Panc1 (cell line): ENCODE results near the gene SCLT1. TPM values are rescaled to one million over a fixed set of nuclear protein-coding genes. Genes with fewer than 3 reads are reported as not detected.

Experiments used
- ATAC-seq: fragments of 200-7000 bp; cut with Tn5 transposase; 2 replicates; pipeline ENCODE4 v1.9.1; 2020; ENCODE audit warnings: mild to moderate bottlenecking, moderate library complexity
- BruUV-seq: library from RNA; stranded (reverse); fragments of 400-500 nt; replicated peaks from 2 replicates; lab custom pipeline; 2021; lab: Mats Ljungman, UMichigan
- CTCF ChIA-PET: fragments of 300-600 bp; sonication (Branson Sonifier 250); formaldehyde crosslinking; loops from one replicate; lab custom pipeline; 2022; ENCODE audit warnings: antibody characterized with exemption; lab: Charles Lee
- POLR2A ChIA-PET: fragments of 300-600 bp; sonication (Branson Sonifier 250); formaldehyde crosslinking; loops from one replicate; lab custom pipeline; 2022; ENCODE audit warnings: antibody characterized with exemption; lab: Charles Lee
- DNase-seq: peaks from one replicate; pipeline ENCODE4 v3.0.0-alpha.2; 2010; ENCODE audit warnings: low read depth, low spot score
- H3K27ac ChIP-seq: 2 replicates; pipeline ENCODE4 v1.5.1; 2011; ENCODE audit warnings: mild to moderate bottlenecking, low read length, inconsistent platforms
- H3K27me3 ChIP-seq: fragments of 200-500 bp; sonication (Bioruptor generic); 2 replicates; pipeline ENCODE4 v1.6.0; 2014; ENCODE audit warnings: low read length, inconsistent platforms; ENCODE audit not compliant: control insufficient read depth, insufficient read depth
- H3K36me3 ChIP-seq: fragments of 200-500 bp; sonication (Bioruptor generic); 2 replicates; pipeline ENCODE4 v1.5.1; 2014; ENCODE audit warnings: inconsistent platforms, mild to moderate bottlenecking, low read length, moderate library complexity; ENCODE audit not compliant: control insufficient read depth, insufficient read depth
- H3K4me1 ChIP-seq: 2 replicates; pipeline ENCODE4 v1.5.1; 2011; ENCODE audit warnings: inconsistent platforms, mild to moderate bottlenecking, low read length, moderate library complexity; ENCODE audit not compliant: control insufficient read depth, insufficient read depth
- H3K4me3 ChIP-seq, 2 experiments: 2 replicates each; pipeline ENCODE4 v1.5.1; 2011 to 2012; ENCODE audit warnings: low read depth in 2 of 2, low read length in 2 of 2, mild to moderate bottlenecking in 2 of 2, inconsistent platforms in 1 of 2, moderate library complexity in 1 of 2
- H3K9me3 ChIP-seq: fragments of 200-500 bp; sonication (Bioruptor generic); 2 replicates; pipeline ENCODE4 v1.5.1; 2014; ENCODE audit warnings: low read depth, mild to moderate bottlenecking, inconsistent platforms, low read length, moderate library complexity; ENCODE audit not compliant: control insufficient read depth, insufficient read depth
- CTCF ChIP-seq: fragments of 450-650 bp; IDR thresholded peaks from 2 replicates; pipeline ENCODE4 v1.5.1; 2017; ENCODE audit warnings: mild to moderate bottlenecking
- POLR2AphosphoS5 ChIP-seq: IDR thresholded peaks from 2 replicates; pipeline ENCODE4 v1.6.1; 2012; ENCODE audit warnings: mild to moderate bottlenecking, low read depth, low read length, moderate library complexity
- REST ChIP-seq, 2 experiments: IDR thresholded peaks; 2 replicates each; pipeline ENCODE4 v1.6.1; 2011 to 2012; ENCODE audit warnings: low read depth in 2 of 2, control low read depth in 1 of 2, low read length in 1 of 2, mild to moderate bottlenecking in 1 of 2, moderate library complexity in 1 of 2; ENCODE audit not compliant: insufficient read depth in 1 of 2
- SIN3A ChIP-seq: IDR thresholded peaks from 2 replicates; pipeline ENCODE4 v1.6.1; 2012; ENCODE audit warnings: low read depth, mild to moderate bottlenecking, low read length, moderate library complexity, borderline replicate concordance; ENCODE audit not compliant: insufficient read depth
- TCF7L2 ChIP-seq: IDR thresholded peaks from 2 replicates; pipeline ENCODE4 v1.6.1; 2011; ENCODE audit warnings: mild to moderate bottlenecking, low read depth, low read length, inconsistent platforms
- in situ Hi-C: cut with HindIII; loops from 2 replicates; pipeline ENCODE4 v1.10.0; 2016; ENCODE audit warnings: low sequenced_read_pairs, low pct_unique_long_range_greater_than_20kb
- intact Hi-C: fragments of 100-400 bp; cut with micrococcal nuclease; formaldehyde crosslinking; loops from one replicate; pipeline ENCODE4 v1.10.0; 2022; ENCODE audit not compliant: unreplicated experiment
- total RNA-seq: library from RNA; stranded (reverse); gene quantifications from one replicate; pipeline ENCODE4 v1.2.1, GENCODE V29; 2021; ENCODE audit not compliant: unreplicated experiment

Gene SCLT1
- total RNA-seq, 1 experiment from 2014 or later = 9.7 TPM

GRCh38 chr4:128866691-128867090 lies 226.6 kb downstream of the SCLT1 start:
- ChIA-PET CTCF (no interaction called here), POLR2A (no interaction called here)
- Histone ChIP-seq H3K4me1 (no peaks in the 10 kb centered on the region), H3K4me3 (no peak overlapping the region), H3K27ac (no peak overlapping the region), H3K9me3 (no peaks in the 10 kb centered on the region), H3K27me3 (no peaks in the 10 kb centered on the region), H3K36me3 (peaks cover 2% of the 10 kb centered on the region; the same call in 1 of the 2 replicates)
- TF ChIP-seq TCF7L2 (no peak), SIN3A (no peak), POLR2AphosphoS5 (no peak), CTCF (no peak), REST (IDR thresholded peaks at IDR 0.05; ENCODE audit: insufficient read depth in 1 of 2, low read depth in 2 of 2, low read length in 1 of 2) (no peak)
- no peak for DNase-seq
- no peak for ATAC-seq
- no TSS peak for BruUV-seq
- intact Hi-C loops (no loop called here), in situ Hi-C loops (no loop called here)

GRCh38 chr4:128866269-128866668 lies 227.1 kb downstream of the SCLT1 start:
- CTCF ChIA-PET = no interaction called here
- TF ChIP-seq TCF7L2 (no peak), REST (IDR thresholded peaks at IDR 0.05; ENCODE audit: insufficient read depth in 1 of 2, low read depth in 2 of 2, low read length in 1 of 2) (no peak), CTCF (no peak), POLR2AphosphoS5 (no peak), SIN3A (no peak)
- no peak for ATAC-seq
- intact Hi-C loops (no loop called here), in situ Hi-C loops (no loop called here)
- no peak overlapping the region for H3K27ac ChIP-seq
- H3K27me3 ChIP-seq = no peaks in the 10 kb centered on the region
- no peak overlapping the region for H3K4me3 ChIP-seq
- H3K9me3 ChIP-seq = no peaks in the 10 kb centered on the region
- POLR2A ChIA-PET = no interaction called here
- no TSS peak for BruUV-seq
- no peaks in the 10 kb centered on the region for H3K4me1 ChIP-seq
- peaks cover 2% of the 10 kb centered on the region; the same call in 1 of the 2 replicates for H3K36me3 ChIP-seq
- no peak for DNase-seq
